Measurements from ENCODE around the gene NPAS1.

DNA sequence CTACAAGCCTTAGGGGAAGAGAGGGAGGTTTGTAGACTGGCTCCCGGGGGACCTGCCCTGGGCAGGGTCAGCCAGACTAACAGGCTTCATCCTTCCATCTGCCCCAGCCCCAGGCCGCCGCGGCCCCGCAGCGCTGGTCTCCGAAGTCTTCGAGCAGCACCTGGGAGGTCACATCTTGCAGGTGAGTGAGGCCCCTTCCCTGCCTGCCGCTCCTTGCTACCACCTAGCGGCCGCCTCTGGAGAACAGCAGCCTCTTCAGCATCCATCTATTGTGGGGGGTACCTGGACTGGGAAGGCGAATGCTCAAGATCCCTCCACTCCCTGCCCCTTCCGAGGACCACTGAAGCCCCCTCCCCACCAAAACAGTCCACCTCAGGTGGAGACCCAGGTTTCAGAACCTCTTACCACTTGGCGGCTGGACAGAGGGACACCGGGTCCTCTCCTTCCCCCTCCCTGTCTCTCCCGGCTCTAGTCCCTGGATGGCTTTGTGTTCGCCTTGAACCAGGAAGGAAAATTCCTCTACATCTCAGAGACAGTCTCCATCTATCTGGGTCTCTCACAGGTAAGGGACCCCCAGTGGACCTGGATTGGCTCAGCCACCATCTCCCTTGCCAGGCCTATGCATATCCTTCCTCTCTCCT lies 12.7 kb downstream of the NPAS1 start:
- TF ChIP-seq EZH2phosphoT487 (IDR thresholded peaks at IDR 0.05; ENCODE audit: unreplicated experiment) (no peak), POLR2AphosphoS5 (IDR thresholded peaks at IDR 0.05; ENCODE audit: low read depth) (no peak), EZH2 (IDR thresholded peaks at IDR 0.05; ENCODE audit: low read depth, unreplicated experiment) (no peak), CREB1 (CRISPR knock-in tag; IDR thresholded peaks at IDR 0.05; ENCODE audit: low read depth) (no peak), STAT1 (IDR thresholded peaks at IDR 0.05; ENCODE audit: unreplicated experiment) (no peak), JUNB (IDR thresholded peaks at IDR 0.05; ENCODE audit: unreplicated experiment) (no peak), ZNF331 (CRISPR knock-in tag; IDR thresholded peaks at IDR 0.05; ENCODE audit: low read depth) (no peak)
- TF ChIP-seq, protein P1, sequence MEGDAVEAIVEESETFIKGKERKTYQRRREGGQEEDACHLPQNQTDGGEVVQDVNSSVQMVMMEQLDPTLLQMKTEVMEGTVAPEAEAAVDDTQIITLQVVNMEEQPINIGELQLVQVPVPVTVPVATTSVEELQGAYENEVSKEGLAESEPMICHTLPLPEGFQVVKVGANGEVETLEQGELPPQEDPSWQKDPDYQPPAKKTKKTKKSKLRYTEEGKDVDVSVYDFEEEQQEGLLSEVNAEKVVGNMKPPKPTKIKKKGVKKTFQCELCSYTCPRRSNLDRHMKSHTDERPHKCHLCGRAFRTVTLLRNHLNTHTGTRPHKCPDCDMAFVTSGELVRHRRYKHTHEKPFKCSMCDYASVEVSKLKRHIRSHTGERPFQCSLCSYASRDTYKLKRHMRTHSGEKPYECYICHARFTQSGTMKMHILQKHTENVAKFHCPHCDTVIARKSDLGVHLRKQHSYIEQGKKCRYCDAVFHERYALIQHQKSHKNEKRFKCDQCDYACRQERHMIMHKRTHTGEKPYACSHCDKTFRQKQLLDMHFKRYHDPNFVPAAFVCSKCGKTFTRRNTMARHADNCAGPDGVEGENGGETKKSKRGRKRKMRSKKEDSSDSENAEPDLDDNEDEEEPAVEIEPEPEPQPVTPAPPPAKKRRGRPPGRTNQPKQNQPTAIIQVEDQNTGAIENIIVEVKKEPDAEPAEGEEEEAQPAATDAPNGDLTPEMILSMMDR (conservative IDR thresholded peaks at IDR 0.05; ENCODE audit: low read depth in 2 of 2): peak; percentile 76 to 95
- TF ChIP-seq, protein P2, sequence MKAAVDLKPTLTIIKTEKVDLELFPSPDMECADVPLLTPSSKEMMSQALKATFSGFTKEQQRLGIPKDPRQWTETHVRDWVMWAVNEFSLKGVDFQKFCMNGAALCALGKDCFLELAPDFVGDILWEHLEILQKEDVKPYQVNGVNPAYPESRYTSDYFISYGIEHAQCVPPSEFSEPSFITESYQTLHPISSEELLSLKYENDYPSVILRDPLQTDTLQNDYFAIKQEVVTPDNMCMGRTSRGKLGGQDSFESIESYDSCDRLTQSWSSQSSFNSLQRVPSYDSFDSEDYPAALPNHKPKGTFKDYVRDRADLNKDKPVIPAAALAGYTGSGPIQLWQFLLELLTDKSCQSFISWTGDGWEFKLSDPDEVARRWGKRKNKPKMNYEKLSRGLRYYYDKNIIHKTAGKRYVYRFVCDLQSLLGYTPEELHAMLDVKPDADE (IDR thresholded peaks at IDR 0.05): no peak
- TF ChIP-seq, protein P3, sequence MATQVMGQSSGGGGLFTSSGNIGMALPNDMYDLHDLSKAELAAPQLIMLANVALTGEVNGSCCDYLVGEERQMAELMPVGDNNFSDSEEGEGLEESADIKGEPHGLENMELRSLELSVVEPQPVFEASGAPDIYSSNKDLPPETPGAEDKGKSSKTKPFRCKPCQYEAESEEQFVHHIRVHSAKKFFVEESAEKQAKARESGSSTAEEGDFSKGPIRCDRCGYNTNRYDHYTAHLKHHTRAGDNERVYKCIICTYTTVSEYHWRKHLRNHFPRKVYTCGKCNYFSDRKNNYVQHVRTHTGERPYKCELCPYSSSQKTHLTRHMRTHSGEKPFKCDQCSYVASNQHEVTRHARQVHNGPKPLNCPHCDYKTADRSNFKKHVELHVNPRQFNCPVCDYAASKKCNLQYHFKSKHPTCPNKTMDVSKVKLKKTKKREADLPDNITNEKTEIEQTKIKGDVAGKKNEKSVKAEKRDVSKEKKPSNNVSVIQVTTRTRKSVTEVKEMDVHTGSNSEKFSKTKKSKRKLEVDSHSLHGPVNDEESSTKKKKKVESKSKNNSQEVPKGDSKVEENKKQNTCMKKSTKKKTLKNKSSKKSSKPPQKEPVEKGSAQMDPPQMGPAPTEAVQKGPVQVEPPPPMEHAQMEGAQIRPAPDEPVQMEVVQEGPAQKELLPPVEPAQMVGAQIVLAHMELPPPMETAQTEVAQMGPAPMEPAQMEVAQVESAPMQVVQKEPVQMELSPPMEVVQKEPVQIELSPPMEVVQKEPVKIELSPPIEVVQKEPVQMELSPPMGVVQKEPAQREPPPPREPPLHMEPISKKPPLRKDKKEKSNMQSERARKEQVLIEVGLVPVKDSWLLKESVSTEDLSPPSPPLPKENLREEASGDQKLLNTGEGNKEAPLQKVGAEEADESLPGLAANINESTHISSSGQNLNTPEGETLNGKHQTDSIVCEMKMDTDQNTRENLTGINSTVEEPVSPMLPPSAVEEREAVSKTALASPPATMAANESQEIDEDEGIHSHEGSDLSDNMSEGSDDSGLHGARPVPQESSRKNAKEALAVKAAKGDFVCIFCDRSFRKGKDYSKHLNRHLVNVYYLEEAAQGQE (IDR thresholded peaks at IDR 0.05; ENCODE audit: unreplicated experiment): no peak

Measured in GM23338 (cell line).